HUES6 (cell line): ENCODE results near the gene SCFD2.
"Not testable (repeated sequence)": the region's sequence is repeated elsewhere in the genome, so short reads cannot be mapped to it uniquely, and the experiment has no call there.

Experiments
- H3K27ac ChIP-seq: 2 replicates; pipeline ENCODE4 v1.7.0; 2013; ENCODE audit warnings: low read depth, mild to moderate bottlenecking, low read length, inconsistent platforms
- H3K27me3 ChIP-seq: 2 replicates; pipeline ENCODE4 v1.6.1; 2013; ENCODE audit warnings: low read length; ENCODE audit not compliant: control insufficient read depth, insufficient read depth
- H3K36me3 ChIP-seq: 2 replicates; pipeline ENCODE4 v1.6.1; 2013; ENCODE audit warnings: low read length; ENCODE audit not compliant: control insufficient read depth, insufficient read depth
- H3K4me1 ChIP-seq: 2 replicates; pipeline ENCODE4 v1.6.1; 2013; ENCODE audit warnings: low read length; ENCODE audit not compliant: control insufficient read depth, insufficient read depth
- H3K4me3 ChIP-seq: 2 replicates; pipeline ENCODE4 v1.5.1; 2013; ENCODE audit warnings: low read depth, low read length
- H3K9ac ChIP-seq: one replicate; pipeline ENCODE4 v1.6.1; 2013; ENCODE audit warnings: mild to moderate bottlenecking, low read length
- H3K9me3 ChIP-seq: 2 replicates; pipeline ENCODE4 v1.6.1; 2013; ENCODE audit warnings: low read depth, low read length; ENCODE audit not compliant: control insufficient read depth, insufficient read depth

SCFD2 gene

DNA sequence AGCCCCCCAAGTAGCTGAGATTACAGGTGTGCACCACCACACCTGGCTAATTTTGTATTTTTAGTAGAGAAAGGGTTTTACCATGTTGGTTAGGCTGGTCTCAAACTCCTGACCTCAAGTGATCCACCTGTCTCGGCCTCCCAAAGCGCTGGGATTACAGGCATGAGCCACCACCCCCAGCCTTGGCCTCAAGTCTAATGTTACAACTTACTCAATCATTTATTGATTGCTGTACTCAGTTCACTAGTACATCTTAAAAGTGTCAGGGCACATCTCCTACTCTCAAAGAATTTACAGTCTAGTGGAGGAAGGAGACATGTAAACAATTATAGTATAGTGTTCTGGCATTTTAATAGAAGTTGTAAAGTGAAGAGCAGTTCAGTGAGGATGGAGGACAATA lies 19.5 kb downstream of the SCFD2 start:
- H3K9me3 ChIP-seq, H3K4me3 ChIP-seq, H3K4me1 ChIP-seq, H3K36me3 ChIP-seq, H3K9ac ChIP-seq, H3K27ac ChIP-seq, H3K27me3 ChIP-seq: not testable (repeated sequence)

DNA sequence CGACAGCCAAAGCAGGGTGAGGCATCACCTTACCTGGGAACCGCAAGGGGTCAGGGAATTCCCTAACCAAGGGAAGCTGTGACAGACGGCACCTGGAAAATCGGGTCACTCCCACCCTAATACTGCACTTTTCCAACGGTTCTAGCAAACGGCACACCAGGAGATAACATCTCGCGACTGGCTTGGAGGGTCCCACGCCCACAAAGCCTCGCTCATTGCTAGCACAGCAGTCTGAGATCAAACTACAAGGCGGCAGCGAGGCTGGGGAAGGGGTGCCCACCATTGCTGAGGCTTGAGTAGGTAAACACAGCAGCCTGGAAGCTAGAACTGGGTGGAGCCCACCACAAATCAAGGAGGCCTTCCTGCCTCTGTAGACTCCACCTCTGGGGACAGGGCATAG lies 25.7 kb downstream of the SCFD2 start:
- H3K27me3 ChIP-seq, H3K27ac ChIP-seq, H3K36me3 ChIP-seq, H3K4me3 ChIP-seq, H3K9ac ChIP-seq, H3K9me3 ChIP-seq, H3K4me1 ChIP-seq: not testable (repeated sequence)

- H3K4me1 ChIP-seq, H3K9me3 ChIP-seq, H3K4me3 ChIP-seq, H3K9ac ChIP-seq, H3K27me3 ChIP-seq, H3K36me3 ChIP-seq, H3K27ac ChIP-seq: not testable (repeated sequence)
Observed at GRCh38 chr4:53334916-53335315, 30.9 kb downstream of the SCFD2 start.

GRCh38 chr4:53326535-53326934 lies 39.3 kb downstream of the SCFD2 start:
- Histone ChIP-seq H3K36me3 (no peaks in the 10 kb centered on the region), H3K27me3 (no peaks in the 10 kb centered on the region), H3K9ac (no peak overlapping the region), H3K9me3 (no peaks in the 10 kb centered on the region; the same call in 1 of the 2 replicates), H3K4me1 (peaks cover 5% of the 10 kb centered on the region), H3K4me3 (no peak overlapping the region), H3K27ac (no peak overlapping the region)

- no peak overlapping the region for H3K27ac ChIP-seq
- H3K9me3 ChIP-seq, result no peaks in the 10 kb centered on the region; the same call in 1 of the 2 replicates
- no peaks in the 10 kb centered on the region for H3K36me3 ChIP-seq
- H3K9ac ChIP-seq, result no peak overlapping the region
- no peaks in the 10 kb centered on the region for H3K27me3 ChIP-seq
- peaks cover 10% of the 10 kb centered on the region for H3K4me1 ChIP-seq
- H3K4me3 ChIP-seq, result no peak overlapping the region
Observed at GRCh38 chr4:53322696-53323095, 43.2 kb downstream of the SCFD2 start.

GRCh38 chr4:53321984-53322289 lies 43.9 kb downstream of the SCFD2 start:
- Histone ChIP-seq H3K27me3 (no peaks in the 10 kb centered on the region), H3K9ac (no peak overlapping the region), H3K4me1 (peaks cover 10% of the 10 kb centered on the region), H3K36me3 (no peaks in the 10 kb centered on the region), H3K9me3 (no peaks in the 10 kb centered on the region), H3K27ac (no peak overlapping the region), H3K4me3 (no peak overlapping the region)

GRCh38 chr4:53321151-53321983 lies 44.5 kb downstream of the SCFD2 start:
- Histone ChIP-seq H3K27ac (no peak overlapping the region), H3K9me3 (no peaks in the 10 kb centered on the region), H3K4me3 (no peak overlapping the region), H3K27me3 (no peaks in the 10 kb centered on the region), H3K36me3 (no peaks in the 10 kb centered on the region), H3K4me1 (peaks cover 10% of the 10 kb centered on the region), H3K9ac (no peak overlapping the region)

GRCh38 chr4:53315300-53315699 lies 50.6 kb downstream of the SCFD2 start:
- 0 out of 2 replicates have a peak, but pooled peaks cover 4% of the 10 kb centered on the region for H3K4me1 ChIP-seq
- H3K9me3 ChIP-seq, result no peaks in the 10 kb centered on the region
- no peaks in the 10 kb centered on the region for H3K36me3 ChIP-seq
- no peaks in the 10 kb centered on the region for H3K27me3 ChIP-seq
- no peak overlapping the region for H3K4me3 ChIP-seq
- H3K9ac ChIP-seq, result no peak overlapping the region
- H3K27ac ChIP-seq, result no peak overlapping the region

DNA sequence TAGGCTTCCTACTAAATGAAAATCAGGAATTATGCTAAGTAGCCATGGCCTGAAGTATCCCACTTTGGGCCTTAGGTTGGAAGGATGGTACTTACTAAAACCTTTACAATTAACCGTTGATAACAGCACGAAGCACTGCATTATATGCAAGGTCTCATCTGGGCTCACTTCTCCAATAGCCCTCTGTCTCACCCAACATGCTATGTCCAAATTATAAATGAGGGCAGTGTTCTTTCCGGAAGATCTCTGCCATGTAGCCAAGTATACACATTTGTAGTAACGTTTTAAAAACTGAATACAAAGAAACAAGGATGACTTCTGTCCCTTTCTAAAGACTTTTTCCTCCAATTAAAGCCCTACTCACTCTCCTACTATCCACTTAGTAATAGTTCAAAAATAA lies 51.6 kb downstream of the SCFD2 start:
- no peaks in the 10 kb centered on the region for H3K27me3 ChIP-seq
- no peak overlapping the region for H3K9ac ChIP-seq
- H3K4me1 ChIP-seq, result 0 out of 2 replicates have a peak, but pooled peaks cover 4% of the 10 kb centered on the region

GRCh38 chr4:53313510-53313909 lies 52.4 kb downstream of the SCFD2 start:
- no peak overlapping the region for H3K4me3 ChIP-seq
- H3K27ac ChIP-seq, result no peak overlapping the region
- no peaks in the 10 kb centered on the region for H3K27me3 ChIP-seq

More for the DNA sequence above, 51.6 kb downstream of the SCFD2 start:
- H3K36me3 ChIP-seq, result no peaks in the 10 kb centered on the region
- no peaks in the 10 kb centered on the region for H3K9me3 ChIP-seq
- no peak overlapping the region for H3K27ac ChIP-seq
- no peak overlapping the region for H3K4me3 ChIP-seq

DNA sequence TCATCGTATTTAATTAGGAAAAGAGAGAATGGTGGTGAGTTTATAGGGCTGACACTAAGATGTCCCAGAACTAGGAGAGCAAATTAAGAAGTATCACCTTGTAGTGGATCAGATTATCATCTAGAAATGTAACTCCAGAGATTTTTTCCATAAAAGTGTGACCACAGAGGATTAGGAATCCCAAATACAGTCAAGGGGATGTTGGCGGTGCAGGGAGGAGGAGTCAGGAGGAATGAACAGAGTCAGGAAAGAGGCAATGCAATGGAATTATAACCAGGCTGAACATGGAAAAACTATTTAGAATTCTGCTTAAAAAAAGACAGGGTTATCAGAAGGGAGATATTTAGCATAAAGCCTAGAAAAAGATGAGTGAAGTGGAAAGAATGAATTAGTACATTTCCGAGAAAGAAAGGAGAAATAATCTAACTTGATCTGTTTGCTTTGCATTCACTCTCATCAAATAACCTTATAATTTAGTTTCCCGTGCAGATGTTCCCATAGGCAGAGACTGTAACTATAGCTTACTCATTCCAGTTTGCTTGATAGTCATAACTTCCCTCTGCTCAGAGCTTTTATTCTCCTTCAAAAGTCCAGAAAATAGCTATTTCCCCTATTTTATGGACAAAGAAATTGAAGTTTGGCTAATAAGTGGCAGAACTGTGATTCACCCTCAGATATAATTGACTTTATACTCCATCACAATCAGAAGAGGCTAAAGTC lies 56.4 kb downstream of the SCFD2 start:
- no peak overlapping the region for H3K27ac ChIP-seq
- no peak overlapping the region for H3K9ac ChIP-seq
- H3K9me3 ChIP-seq, result no peaks in the 10 kb centered on the region
- H3K27me3 ChIP-seq, result no peaks in the 10 kb centered on the region
- no peaks in the 10 kb centered on the region for H3K4me1 ChIP-seq
- no peaks in the 10 kb centered on the region for H3K36me3 ChIP-seq
- H3K4me3 ChIP-seq, result no peak overlapping the region

More at GRCh38 chr4:53313510-53313909, 52.4 kb downstream of the SCFD2 start:
- H3K36me3 ChIP-seq, result no peaks in the 10 kb centered on the region
- 0 out of 2 replicates have a peak, but pooled peaks cover 4% of the 10 kb centered on the region for H3K4me1 ChIP-seq
- no peak overlapping the region for H3K9ac ChIP-seq
- no peaks in the 10 kb centered on the region for H3K9me3 ChIP-seq
